HFFc6 (cell line): ENCODE data around the gene MLPH. TPM values are rescaled to one million over a fixed set of nuclear protein-coding genes. Genes with fewer than 3 reads are reported as not detected.

Experiments used
- DNase-seq: peaks from one replicate; pipeline ENCODE4 v3.0.0-alpha.2; 2018
- H3K27ac Mint-ChIP-seq: 2 replicates; pipeline ENCODE4 v1.8.0; 2020; ENCODE audit warnings: mild to moderate bottlenecking, mixed read lengths
- H3K27me3 Mint-ChIP-seq: 2 replicates; pipeline ENCODE4 v1.8.0; 2021; ENCODE audit warnings: mild to moderate bottlenecking, moderate library complexity, mixed read lengths; ENCODE audit not compliant: insufficient read depth
- H3K36me3 Mint-ChIP-seq: 2 replicates; pipeline ENCODE4 v1.8.0; 2021; ENCODE audit warnings: low read depth, mixed read lengths
- H3K4me1 Mint-ChIP-seq: 2 replicates; pipeline ENCODE4 v1.8.0; 2020; ENCODE audit warnings: low read depth, mixed read lengths
- H3K4me3 Mint-ChIP-seq: 2 replicates; pipeline ENCODE4 v1.8.0; 2020; ENCODE audit warnings: mild to moderate bottlenecking, moderate library complexity, mixed read lengths
- H3K9me3 Mint-ChIP-seq: 2 replicates; pipeline ENCODE4 v1.8.0; 2020; ENCODE audit warnings: mild to moderate bottlenecking, mixed read lengths
- long read RNA-seq: library from polyadenylated mRNA; unstranded; transcript quantifications from one replicate; pipeline ENCODE4 v2.0.0, GENCODE V29; 2019
- total RNA-seq, 6 experiments: library from RNA; stranded (reverse); fragmentation: NEBNext Ultra II Directional; extraction: Animal tissue kit (Norgen Biotek cat#: 25700); gene quantifications; 2 replicates in 1 of 6; 3 replicates in 5 of 6; pipeline ENCODE4 v1.2.3, GENCODE V29; 2021
- TF ChIP-seq, protein P1 (sequence below): fragments of 200-600 bp; sonication (generic); IDR thresholded peaks from 2 replicates; pipeline ENCODE4 v1.5.0; 2021; ENCODE audit warnings: antibody characterized with exemption, mild to moderate bottlenecking

The MLPH gene, protein sequence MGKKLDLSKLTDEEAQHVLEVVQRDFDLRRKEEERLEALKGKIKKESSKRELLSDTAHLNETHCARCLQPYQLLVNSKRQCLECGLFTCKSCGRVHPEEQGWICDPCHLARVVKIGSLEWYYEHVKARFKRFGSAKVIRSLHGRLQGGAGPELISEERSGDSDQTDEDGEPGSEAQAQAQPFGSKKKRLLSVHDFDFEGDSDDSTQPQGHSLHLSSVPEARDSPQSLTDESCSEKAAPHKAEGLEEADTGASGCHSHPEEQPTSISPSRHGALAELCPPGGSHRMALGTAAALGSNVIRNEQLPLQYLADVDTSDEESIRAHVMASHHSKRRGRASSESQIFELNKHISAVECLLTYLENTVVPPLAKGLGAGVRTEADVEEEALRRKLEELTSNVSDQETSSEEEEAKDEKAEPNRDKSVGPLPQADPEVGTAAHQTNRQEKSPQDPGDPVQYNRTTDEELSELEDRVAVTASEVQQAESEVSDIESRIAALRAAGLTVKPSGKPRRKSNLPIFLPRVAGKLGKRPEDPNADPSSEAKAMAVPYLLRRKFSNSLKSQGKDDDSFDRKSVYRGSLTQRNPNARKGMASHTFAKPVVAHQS
- total RNA-seq = 10 to 100 TPM; 32.0 to 44.1 (median 41.0) TPM
- long read RNA-seq, transcript MLPH-202 (15 exons, 2,332 nt) = minor isoform, 10 of 43 reads
- long read RNA-seq, transcript MLPH-201 (16 exons, 3,823 nt) = major isoform, 17 of 43 reads
- long read RNA-seq, partial matches to known transcripts = 6 of 43 reads
- long read RNA-seq, other reads (novel, unspliced or antisense) = 9 of 43 reads

DNA sequence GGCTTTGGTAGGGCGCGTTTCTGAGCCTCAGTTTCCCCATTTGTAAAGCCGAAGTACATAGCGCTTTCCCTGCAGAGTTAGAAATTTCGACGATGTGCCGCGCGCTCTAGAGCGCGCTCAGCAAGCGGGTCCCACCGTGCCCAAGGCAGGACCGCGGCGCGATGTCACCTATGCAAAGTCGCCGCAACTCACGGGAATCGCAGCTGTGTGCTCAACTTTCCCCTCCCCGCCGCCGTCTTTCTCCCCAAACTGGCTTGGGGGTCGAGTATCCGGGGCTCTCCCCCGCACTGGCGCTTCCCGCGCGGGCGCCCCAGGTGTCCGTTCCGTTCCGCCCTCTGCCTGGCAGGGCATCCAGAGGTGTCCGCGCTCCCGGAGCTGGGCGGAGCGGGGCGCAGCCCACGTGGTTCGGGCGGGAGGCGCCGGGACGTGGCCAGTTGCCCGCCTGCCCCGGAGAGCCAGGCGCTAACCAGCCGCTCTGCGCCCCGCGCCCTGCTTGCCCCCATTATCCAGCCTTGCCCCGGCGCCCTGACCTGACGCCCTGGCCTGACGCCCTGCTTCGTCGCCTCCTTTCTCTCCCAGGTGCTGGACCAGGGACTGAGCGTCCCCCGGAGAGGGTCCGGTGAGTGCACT, at the start of gene MLPH:
Gene MLPH (plus strand): TSS at position 433 of the 630 bp plus-strand sequence. CDS start 6,176 bp downstream, outside the sequence.
- TF ChIP-seq, protein P1, sequence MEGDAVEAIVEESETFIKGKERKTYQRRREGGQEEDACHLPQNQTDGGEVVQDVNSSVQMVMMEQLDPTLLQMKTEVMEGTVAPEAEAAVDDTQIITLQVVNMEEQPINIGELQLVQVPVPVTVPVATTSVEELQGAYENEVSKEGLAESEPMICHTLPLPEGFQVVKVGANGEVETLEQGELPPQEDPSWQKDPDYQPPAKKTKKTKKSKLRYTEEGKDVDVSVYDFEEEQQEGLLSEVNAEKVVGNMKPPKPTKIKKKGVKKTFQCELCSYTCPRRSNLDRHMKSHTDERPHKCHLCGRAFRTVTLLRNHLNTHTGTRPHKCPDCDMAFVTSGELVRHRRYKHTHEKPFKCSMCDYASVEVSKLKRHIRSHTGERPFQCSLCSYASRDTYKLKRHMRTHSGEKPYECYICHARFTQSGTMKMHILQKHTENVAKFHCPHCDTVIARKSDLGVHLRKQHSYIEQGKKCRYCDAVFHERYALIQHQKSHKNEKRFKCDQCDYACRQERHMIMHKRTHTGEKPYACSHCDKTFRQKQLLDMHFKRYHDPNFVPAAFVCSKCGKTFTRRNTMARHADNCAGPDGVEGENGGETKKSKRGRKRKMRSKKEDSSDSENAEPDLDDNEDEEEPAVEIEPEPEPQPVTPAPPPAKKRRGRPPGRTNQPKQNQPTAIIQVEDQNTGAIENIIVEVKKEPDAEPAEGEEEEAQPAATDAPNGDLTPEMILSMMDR = no peak; the same call in 1 of the 2 replicates
- Mint-ChIP-seq H3K9me3 (peaks cover 24% of the 10 kb centered on the region), H3K4me1 (peaks cover 70% of the 10 kb centered on the region), H3K36me3 (peaks cover 35% of the 10 kb centered on the region), H3K27ac (peak within 1 kb of the TSS; percentile 41), H3K4me3 (peak within 1 kb of the TSS; percentile 88), H3K27me3 (no peaks in the 10 kb centered on the region; the same call in 1 of the 2 replicates)
- no peak for DNase-seq

- Mint-ChIP-seq H3K4me3 (no peak overlapping the region), H3K27ac (peak overlapping the region; percentile 66), H3K36me3 (no peaks in the 10 kb centered on the region; the same call in 1 of the 2 replicates), H3K4me1 (peaks cover 83% of the 10 kb centered on the region), H3K27me3 (no peaks in the 10 kb centered on the region; the same call in 1 of the 2 replicates), H3K9me3 (no peaks in the 10 kb centered on the region)
- no peak for DNase-seq
- TF ChIP-seq, protein P1 = no peak
Measured at GRCh38 chr2:237437566-237437965, 49.5 kb upstream of the MLPH start.

- Mint-ChIP-seq H3K9me3 (no peaks in the 10 kb centered on the region), H3K27ac (peak overlapping the region; percentile 76), H3K27me3 (no peaks in the 10 kb centered on the region; the same call in 1 of the 2 replicates), H3K36me3 (no peaks in the 10 kb centered on the region; the same call in 1 of the 2 replicates), H3K4me1 (peaks cover 79% of the 10 kb centered on the region), H3K4me3 (no peak overlapping the region)
- no peak for DNase-seq
- TF ChIP-seq, protein P1 = peak; percentile 29; the same call in 1 of the 2 replicates
Measured at GRCh38 chr2:237438080-237438940, 48.7 kb upstream of the MLPH start.

DNA sequence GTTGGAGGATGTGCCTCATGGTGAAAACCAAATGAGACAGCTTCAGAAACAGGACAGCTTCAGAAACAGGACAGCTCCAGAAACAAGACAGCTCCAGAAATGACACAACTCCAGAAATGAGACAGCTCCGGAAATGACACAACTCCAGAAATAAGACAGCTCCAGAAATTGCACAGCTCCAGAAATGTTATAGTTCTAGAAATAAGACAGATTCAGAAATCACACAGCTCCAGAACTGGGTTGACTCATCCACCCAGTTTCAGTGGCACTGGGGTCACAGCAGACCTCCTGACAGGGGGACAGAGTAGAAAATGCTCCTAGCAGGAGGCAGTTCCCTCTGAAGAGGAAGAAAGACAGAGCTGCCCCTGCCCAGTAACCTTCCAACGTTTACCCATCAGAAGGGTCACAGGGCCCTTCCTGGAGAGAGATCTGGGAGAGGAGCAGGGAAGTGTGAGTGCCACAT, 46.2 kb upstream of the MLPH start:
- peak overlapping the region; percentile 49; the same call in 1 of the 2 replicates for H3K4me3 Mint-ChIP-seq
- TF ChIP-seq, protein P1 = no peak
- H3K27ac Mint-ChIP-seq = peak overlapping the region; percentile 83
- no peak for DNase-seq
- H3K36me3 Mint-ChIP-seq = no peaks in the 10 kb centered on the region; the same call in 1 of the 2 replicates
- peaks cover 60% of the 10 kb centered on the region for H3K4me1 Mint-ChIP-seq
- no peaks in the 10 kb centered on the region; the same call in 1 of the 2 replicates for H3K27me3 Mint-ChIP-seq
- no peaks in the 10 kb centered on the region for H3K9me3 Mint-ChIP-seq
